H9 (cell line): ENCODE measurements around the gene STK31. TPM values are rescaled to one million over a fixed set of nuclear protein-coding genes. Genes with fewer than 3 reads are reported as not detected.
"Not testable (repeated sequence)": the region's sequence is repeated elsewhere in the genome, so short reads cannot be mapped to it uniquely, and the experiment has no call there.

ENCODE experiments used
- DNase-seq: peaks from one replicate; pipeline ENCODE4 v3.0.0-alpha.2; 2017
- H2AFZ ChIP-seq: one replicate; pipeline ENCODE4 v1.6.1; 2013; ENCODE audit warnings: mild to moderate bottlenecking, low read length, control low read depth, moderate library complexity
- H2AK5ac ChIP-seq: 2 replicates; pipeline ENCODE4 v1.6.1; 2013; ENCODE audit warnings: low read length, control low read depth, mixed read lengths; ENCODE audit not compliant: insufficient read length
- H2BK120ac ChIP-seq: one replicate; pipeline ENCODE4 v1.6.1; 2013; ENCODE audit warnings: low read depth, mild to moderate bottlenecking, low read length, control low read depth, inconsistent platforms; ENCODE audit not compliant: poor library complexity, severe bottlenecking
- H2BK12ac ChIP-seq: 2 replicates; pipeline ENCODE4 v1.6.1; 2013; ENCODE audit warnings: low read length, control low read depth, mixed read lengths, low read depth; ENCODE audit not compliant: insufficient read length
- H2BK15ac ChIP-seq: 2 replicates; pipeline ENCODE4 v1.6.1; 2013; ENCODE audit warnings: low read depth, low read length, control low read depth
- H2BK20ac ChIP-seq: one replicate; pipeline ENCODE4 v1.6.1; 2013; ENCODE audit warnings: low read depth, mild to moderate bottlenecking, low read length, control low read depth, inconsistent platforms; ENCODE audit not compliant: poor library complexity, severe bottlenecking
- H2BK5ac ChIP-seq: 2 replicates; pipeline ENCODE4 v1.6.1; 2013; ENCODE audit warnings: low read length, control low read depth, mixed read lengths; ENCODE audit not compliant: insufficient read length
- H3K14ac ChIP-seq: 2 replicates; pipeline ENCODE4 v1.6.1; 2013; ENCODE audit warnings: low read length, control low read depth; ENCODE audit not compliant: insufficient read depth
- H3K18ac ChIP-seq: 2 replicates; pipeline ENCODE4 v1.6.1; 2013; ENCODE audit warnings: low read depth, mild to moderate bottlenecking, mixed read lengths, low read length, control low read depth; ENCODE audit not compliant: insufficient read length
- H3K23ac ChIP-seq: 2 replicates; pipeline ENCODE4 v1.6.1; 2013; ENCODE audit warnings: low read length, control low read depth, mixed read lengths, low read depth; ENCODE audit not compliant: insufficient read length
- H3K23me2 ChIP-seq: 2 replicates; pipeline ENCODE4 v1.6.1; 2013; ENCODE audit warnings: low read depth, mild to moderate bottlenecking, mixed read lengths, low read length, control low read depth; ENCODE audit not compliant: insufficient read length, poor library complexity, severe bottlenecking
- H3K27ac ChIP-seq: 2 replicates; pipeline ENCODE4 v1.5.1; 2013; ENCODE audit warnings: low read length, control low read depth, mixed read lengths, low read depth; ENCODE audit not compliant: insufficient read length
- H3K27me3 ChIP-seq: 2 replicates; pipeline ENCODE4 v1.6.1; 2013; ENCODE audit warnings: low read length, control low read depth, inconsistent platforms; ENCODE audit not compliant: insufficient read depth
- H3K4ac ChIP-seq: 2 replicates; pipeline ENCODE4 v1.6.1; 2013; ENCODE audit warnings: low read depth, mild to moderate bottlenecking, control low read depth, inconsistent platforms, low read length, moderate library complexity
- H3K4me1 ChIP-seq: 2 replicates; pipeline ENCODE4 v1.6.1; 2013; ENCODE audit warnings: low read length, control low read depth, inconsistent platforms; ENCODE audit not compliant: insufficient read depth
- H3K4me2 ChIP-seq: 2 replicates; pipeline ENCODE4 v1.6.1; 2013; ENCODE audit warnings: low read length, control low read depth, mixed read lengths; ENCODE audit not compliant: insufficient read length, insufficient read depth
- H3K56ac ChIP-seq: 2 replicates; pipeline ENCODE4 v1.6.1; 2013; ENCODE audit warnings: low read depth, mild to moderate bottlenecking, mixed read lengths, low read length, control low read depth; ENCODE audit not compliant: insufficient read length
- H3K79me1 ChIP-seq: 2 replicates; pipeline ENCODE4 v1.6.1; 2013; ENCODE audit warnings: low read depth, mild to moderate bottlenecking, moderate library complexity, low read length, control low read depth, inconsistent platforms; ENCODE audit not compliant: insufficient read depth, poor library complexity, severe bottlenecking
- H3K79me2 ChIP-seq: 2 replicates; pipeline ENCODE4 v1.6.1; 2013; ENCODE audit warnings: low read length, control low read depth, inconsistent platforms; ENCODE audit not compliant: insufficient read depth
- H3K9ac ChIP-seq: 2 replicates; pipeline ENCODE4 v1.6.1; 2013; ENCODE audit warnings: low read length, control low read depth, mixed read lengths; ENCODE audit not compliant: insufficient read length; ENCODE audit errors: extremely low read depth
- H3K9me3 ChIP-seq: one replicate; pipeline ENCODE4 v1.6.1; 2013; ENCODE audit warnings: low read depth, low read length, inconsistent platforms; ENCODE audit not compliant: control insufficient read depth
- H3T11ph ChIP-seq: one replicate; pipeline ENCODE4 v1.6.1; 2013; ENCODE audit warnings: mild to moderate bottlenecking, low read length, control low read depth, inconsistent platforms
- H4K20me1 ChIP-seq: one replicate; pipeline ENCODE4 v1.6.1; 2013; ENCODE audit not compliant: control insufficient read depth, insufficient read length, insufficient read depth
- H4K5ac ChIP-seq: 2 replicates; pipeline ENCODE4 v1.6.1; 2013; ENCODE audit warnings: low read depth, mild to moderate bottlenecking, mixed read lengths, low read length, control low read depth; ENCODE audit not compliant: insufficient read length
- H4K8ac ChIP-seq: replicated peaks from 2 replicates; pipeline ENCODE4 v1.6.1; 2013; ENCODE audit warnings: low read length, control low read depth, mixed read lengths, low read depth; ENCODE audit not compliant: insufficient read length
- H4K91ac ChIP-seq: 2 replicates; pipeline ENCODE4 v1.6.1; 2013; ENCODE audit warnings: low read depth, mild to moderate bottlenecking, moderate library complexity, mixed read lengths, low read length, control low read depth; ENCODE audit not compliant: insufficient read length
- H3K27ac Mint-ChIP-seq, 3 experiments: 2 replicates in 2 of 3; 3 replicates in 1 of 3; pipeline ENCODE4 v1.8.0; 2020 to 2021; ENCODE audit warnings: mixed read lengths in 3 of 3, mild to moderate bottlenecking in 1 of 3, moderate library complexity in 1 of 3
- H3K27me3 Mint-ChIP-seq: 2 replicates; pipeline ENCODE4 v1.8.0; 2021; ENCODE audit warnings: low read depth, mild to moderate bottlenecking, moderate library complexity, mixed read lengths
- H3K36me3 Mint-ChIP-seq, 3 experiments: 2 replicates in 2 of 3; 3 replicates in 1 of 3; pipeline ENCODE4 v1.8.0; 2020 to 2021; ENCODE audit warnings: low read depth in 3 of 3, mixed read lengths in 3 of 3; ENCODE audit not compliant: insufficient read depth in 1 of 3
- H3K4me1 Mint-ChIP-seq, 2 experiments: 2 replicates each; pipeline ENCODE4 v1.8.0; 2020; ENCODE audit warnings: mixed read lengths in 2 of 2
- H3K4me3 Mint-ChIP-seq, 2 experiments: 2 replicates in 1 of 2; 3 replicates in 1 of 2; pipeline ENCODE4 v1.8.0; 2020 to 2021; ENCODE audit warnings: mild to moderate bottlenecking in 2 of 2, mixed read lengths in 2 of 2, moderate library complexity in 1 of 2
- H3K9me3 Mint-ChIP-seq, 2 experiments: 2 replicates in 1 of 2; 3 replicates in 1 of 2; pipeline ENCODE4 v1.8.0; 2020; ENCODE audit warnings: mild to moderate bottlenecking in 2 of 2, mixed read lengths in 2 of 2, moderate library complexity in 1 of 2
- WGBS: extraction: QIAGEN DNeasy Blood & Tissue Kit; methylation state at CpG from one replicate; pipeline ENCODE4 v1.1.7; 2013; ENCODE audit warnings: missing lambda C conversion rate, low lambda C conversion rate, mixed read lengths; ENCODE audit not compliant: insufficient read length; ENCODE audit errors: extremely low coverage; 5-methylcytosine and 5-hydroxymethylcytosine counted together
- total RNA-seq: library from RNA; stranded (reverse); gene quantifications from 2 replicates; pipeline ENCODE4 v1.2.1, GENCODE V29; 2021

The STK31 gene
- total RNA-seq, 1 experiment from 2014 or later = 0.24 TPM

GRCh38 chr7:23832733-23833132, 122.7 kb downstream of the STK31 start:
- no CpG with 5 or more reads among the region's 4 CpGs for WGBS
- not testable (repeated sequence) for H4K91ac ChIP-seq, H3K23ac ChIP-seq, H2BK15ac ChIP-seq, H3K27ac ChIP-seq, H3K4me2 ChIP-seq, H3K23me2 ChIP-seq, H4K8ac ChIP-seq, H2BK12ac ChIP-seq, H4K5ac ChIP-seq, H3K4me3 Mint-ChIP-seq, H3K79me2 ChIP-seq, H3K9ac ChIP-seq, H3K27me3 Mint-ChIP-seq, H2AFZ ChIP-seq, H3K4me1 ChIP-seq, DNase-seq, H2AK5ac ChIP-seq, H4K20me1 ChIP-seq, H3T11ph ChIP-seq, H3K18ac ChIP-seq, H3K27ac Mint-ChIP-seq, H3K4me1 Mint-ChIP-seq, H3K27me3 ChIP-seq, H2BK20ac ChIP-seq, H3K14ac ChIP-seq, H3K79me1 ChIP-seq, H2BK120ac ChIP-seq, H3K4ac ChIP-seq, H2BK5ac ChIP-seq, H3K56ac ChIP-seq
- Mint-ChIP-seq H3K36me3 (peaks cover 30 to 36% (median 33%) of the 10 kb centered on the region in 3 experiments), H3K9me3 (peaks cover 71 to 85% of the 10 kb centered on the region in 2 experiments)
- H3K9me3 ChIP-seq = peaks cover 27% of the 10 kb centered on the region
